Activated B cell treated with CpG ODN at 0.5 μM for 24 hours (primary cell): ENCODE measurements around the gene AKAP13. TPM values are rescaled to one million over a fixed set of nuclear protein-coding genes. Genes with fewer than 3 reads are reported as not detected.

Experiments used
- ATAC-seq: fragments of 200-7000 bp; cut with Tn5 transposase; one replicate; pipeline ENCODE4 v1.10.0; 2021; ENCODE audit warnings: low read depth, mild to moderate bottlenecking, moderate library complexity
- CTCF ChIA-PET: fragments of 350-600 bp; sonication (Branson Sonifier 250); formaldehyde crosslinking; loops from one replicate; lab custom pipeline; 2021; ENCODE audit warnings: antibody characterized with exemption; lab: Charles Lee
- POLR2A ChIA-PET: fragments of 350-600 bp; sonication (Branson Sonifier 250); formaldehyde crosslinking; loops from one replicate; lab custom pipeline; 2021; ENCODE audit warnings: antibody characterized with exemption; lab: Charles Lee
- DNase-seq: peaks from one replicate; pipeline ENCODE4 v3.0.0; 2022
- H3K27ac Mint-ChIP-seq: one replicate; pipeline ENCODE4 v1.8.0; 2020; ENCODE audit warnings: mixed read lengths
- H3K27me3 Mint-ChIP-seq: one replicate; pipeline ENCODE4 v1.8.0; 2021; ENCODE audit warnings: mixed read lengths
- H3K36me3 Mint-ChIP-seq: one replicate; pipeline ENCODE4 v1.8.0; 2021; ENCODE audit warnings: low read depth, mixed read lengths
- H3K4me1 Mint-ChIP-seq: one replicate; pipeline ENCODE4 v1.8.0; 2021; ENCODE audit warnings: mixed read lengths
- H3K4me3 Mint-ChIP-seq: one replicate; pipeline ENCODE4 v1.8.0; 2020; ENCODE audit warnings: mild to moderate bottlenecking, mixed read lengths
- H3K9me3 Mint-ChIP-seq: one replicate; pipeline ENCODE4 v1.8.0; 2020; ENCODE audit warnings: mixed read lengths
- intact Hi-C: fragments of 100-400 bp; cut with micrococcal nuclease; formaldehyde crosslinking; loops from one replicate; pipeline ENCODE4 v1.15.1; 2024
- total RNA-seq: library from RNA; stranded (reverse); gene quantifications from 2 replicates; pipeline ENCODE4 v1.2.3, GENCODE V29; 2022
- TF ChIP-seq, protein P1 (sequence below): fragments of 200-600 bp; IDR thresholded peaks from one replicate; pipeline ENCODE4 v1.8.0; 2022; ENCODE audit warnings: antibody characterized with exemption, mild to moderate bottlenecking

Gene AKAP13
- total RNA-seq, 1 donor from 2014 or later = 290 TPM

DNA sequence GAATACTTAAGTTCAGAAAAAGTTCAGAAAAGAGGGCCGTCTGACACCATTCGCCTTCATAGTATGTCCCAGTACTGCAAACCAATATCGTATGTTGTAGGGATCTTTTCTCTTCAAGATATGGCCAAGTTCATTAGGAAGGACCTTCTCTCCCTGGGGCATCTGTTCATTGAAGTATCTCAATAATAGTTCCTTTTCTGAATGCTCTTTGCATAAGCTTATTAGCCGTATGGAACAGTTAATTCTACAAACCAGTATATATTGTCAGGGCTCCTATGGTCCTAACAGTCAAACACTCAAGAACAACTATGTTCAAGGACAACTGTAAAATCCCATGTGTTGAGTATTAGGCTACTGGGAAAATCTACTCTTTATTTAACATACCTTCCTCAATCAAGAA, 211.2 kb downstream of the AKAP13 start:
- H3K4me3 Mint-ChIP-seq = no peak overlapping the region
- POLR2A ChIA-PET = no interaction called here
- H3K9me3 Mint-ChIP-seq = no peaks in the 10 kb centered on the region
- peaks cover 67% of the 10 kb centered on the region for H3K36me3 Mint-ChIP-seq
- no peak overlapping the region for H3K27ac Mint-ChIP-seq
- TF ChIP-seq, protein P1, sequence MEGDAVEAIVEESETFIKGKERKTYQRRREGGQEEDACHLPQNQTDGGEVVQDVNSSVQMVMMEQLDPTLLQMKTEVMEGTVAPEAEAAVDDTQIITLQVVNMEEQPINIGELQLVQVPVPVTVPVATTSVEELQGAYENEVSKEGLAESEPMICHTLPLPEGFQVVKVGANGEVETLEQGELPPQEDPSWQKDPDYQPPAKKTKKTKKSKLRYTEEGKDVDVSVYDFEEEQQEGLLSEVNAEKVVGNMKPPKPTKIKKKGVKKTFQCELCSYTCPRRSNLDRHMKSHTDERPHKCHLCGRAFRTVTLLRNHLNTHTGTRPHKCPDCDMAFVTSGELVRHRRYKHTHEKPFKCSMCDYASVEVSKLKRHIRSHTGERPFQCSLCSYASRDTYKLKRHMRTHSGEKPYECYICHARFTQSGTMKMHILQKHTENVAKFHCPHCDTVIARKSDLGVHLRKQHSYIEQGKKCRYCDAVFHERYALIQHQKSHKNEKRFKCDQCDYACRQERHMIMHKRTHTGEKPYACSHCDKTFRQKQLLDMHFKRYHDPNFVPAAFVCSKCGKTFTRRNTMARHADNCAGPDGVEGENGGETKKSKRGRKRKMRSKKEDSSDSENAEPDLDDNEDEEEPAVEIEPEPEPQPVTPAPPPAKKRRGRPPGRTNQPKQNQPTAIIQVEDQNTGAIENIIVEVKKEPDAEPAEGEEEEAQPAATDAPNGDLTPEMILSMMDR = no peak
- ATAC-seq (no peak), DNase-seq (no peak)
- peaks cover 9% of the 10 kb centered on the region for H3K4me1 Mint-ChIP-seq
- no peaks in the 10 kb centered on the region for H3K27me3 Mint-ChIP-seq
- intact Hi-C loops = loop anchor here (10.0 kb wide), 1 partner anchor 53 kb away; no protein-coding TSS in a partner anchor
- CTCF ChIA-PET = interaction anchor here (1.2 kb wide), 1 partner anchor 11 kb away, joined by 3 read pairs; no protein-coding TSS in a partner anchor

DNA sequence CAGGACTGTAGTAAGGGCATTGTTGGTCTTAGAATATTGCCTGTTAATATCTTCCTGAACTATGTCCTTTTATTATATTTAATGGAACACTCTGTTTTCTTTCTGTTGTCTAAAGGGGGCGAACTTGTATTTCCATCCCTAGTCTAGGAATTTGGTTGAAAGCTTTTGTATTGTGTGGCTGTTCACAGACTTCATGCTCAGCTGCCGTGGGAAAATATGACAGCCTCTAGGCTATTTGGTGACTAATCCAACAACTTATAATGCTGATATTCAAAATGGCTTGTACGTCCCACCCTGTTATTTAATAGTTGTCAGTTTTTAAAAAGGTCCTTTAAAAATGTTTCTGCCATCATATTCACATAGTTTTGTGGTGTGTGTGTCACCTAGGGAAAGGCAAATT, 211.7 kb downstream of the AKAP13 start:
- intact Hi-C loops = loop anchor here (10.0 kb wide), 1 partner anchor 53 kb away; no protein-coding TSS in a partner anchor

DNA sequence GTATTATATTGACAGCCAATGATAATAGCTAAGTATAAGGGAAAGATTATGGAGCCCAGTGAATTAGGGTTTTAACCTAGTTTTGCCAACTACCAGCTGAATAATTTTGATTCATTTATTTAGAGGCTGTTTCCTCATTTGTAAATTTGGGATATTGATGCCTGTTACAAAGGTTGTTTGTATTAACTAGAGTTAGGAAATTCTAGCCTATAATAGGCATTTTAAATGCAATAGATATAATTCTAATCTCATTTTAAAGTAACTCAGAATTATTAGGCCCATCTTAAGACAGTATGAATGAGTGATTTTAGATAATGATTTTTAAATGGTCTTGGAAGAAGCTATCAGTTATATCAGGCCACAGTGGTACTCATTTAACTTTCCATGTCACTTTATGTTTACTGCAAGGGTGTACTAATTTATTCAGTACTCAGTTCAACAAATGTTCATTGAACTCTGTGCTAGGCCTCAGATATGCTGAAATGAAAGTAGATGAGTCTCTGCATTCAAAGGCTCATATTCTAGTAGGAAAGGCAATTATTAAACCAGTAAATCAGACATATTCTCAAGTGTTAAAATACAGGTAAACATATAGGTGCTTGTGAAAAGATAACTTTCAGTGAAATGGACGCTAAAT, 213.5 kb downstream of the AKAP13 start:
- peaks cover 64% of the 10 kb centered on the region for H3K36me3 Mint-ChIP-seq
- CTCF ChIA-PET = interaction anchor here (0.9 to 1.4 kb wide), 2 partner anchors 13 to 297 kb away, joined by 3 to 4 read pairs; no protein-coding TSS in a partner anchor
- H3K4me1 Mint-ChIP-seq = peaks cover 11% of the 10 kb centered on the region

More for the DNA sequence above, 211.7 kb downstream of the AKAP13 start:
- POLR2A ChIA-PET = no interaction called here
- ATAC-seq = no peak
- H3K4me1 Mint-ChIP-seq = peaks cover 10% of the 10 kb centered on the region
- CTCF ChIA-PET = interaction anchor here (1.2 kb wide), 1 partner anchor 11 kb away, joined by 3 read pairs; no protein-coding TSS in a partner anchor
- peaks cover 64% of the 10 kb centered on the region for H3K36me3 Mint-ChIP-seq
- H3K27me3 Mint-ChIP-seq = no peaks in the 10 kb centered on the region
- no peak overlapping the region for H3K4me3 Mint-ChIP-seq
- TF ChIP-seq, protein P1 = no peak
- DNase-seq = no peak
- H3K27ac Mint-ChIP-seq = no peak overlapping the region
- H3K9me3 Mint-ChIP-seq = no peaks in the 10 kb centered on the region

DNA sequence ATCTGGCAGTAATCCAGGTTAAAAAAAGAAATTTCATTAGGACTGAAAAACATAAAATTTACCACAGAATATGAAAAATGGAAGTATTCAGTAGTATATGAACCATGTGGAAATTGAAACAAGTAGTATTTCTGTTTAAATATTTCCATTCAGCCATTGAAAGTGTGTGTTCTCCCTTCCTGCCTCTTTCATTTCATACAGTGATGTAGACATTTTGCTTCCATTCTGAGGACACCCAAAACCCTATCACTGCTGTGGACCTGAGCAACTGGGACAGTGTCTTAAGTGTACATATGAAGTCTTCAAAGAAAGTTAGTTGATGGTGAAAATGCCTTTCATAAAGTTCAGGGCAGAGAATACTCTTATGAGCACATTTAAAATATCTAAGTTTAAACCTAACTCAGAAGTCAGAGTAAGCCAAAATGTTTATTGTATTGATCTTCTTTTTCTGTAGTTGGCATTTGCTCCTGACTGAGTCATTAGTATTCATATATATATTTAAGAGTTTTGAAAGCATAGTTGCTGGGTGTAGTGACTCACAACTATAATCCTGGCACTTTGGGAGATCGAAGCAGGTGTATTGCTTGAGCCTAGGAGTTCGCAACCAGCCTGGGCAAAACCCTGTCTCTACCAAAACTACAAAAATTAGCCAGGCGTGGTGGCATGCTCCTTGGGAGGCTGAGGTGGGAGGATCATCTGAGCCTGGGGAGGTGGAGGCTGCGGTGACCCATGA, 215.6 kb downstream of the AKAP13 start:
- Mint-ChIP-seq H3K4me3 (no peak overlapping the region), H3K4me1 (peaks cover 11% of the 10 kb centered on the region), H3K36me3 (peaks cover 59% of the 10 kb centered on the region), H3K9me3 (no peaks in the 10 kb centered on the region), H3K27me3 (no peaks in the 10 kb centered on the region), H3K27ac (no peak overlapping the region)
- CTCF ChIA-PET = no interaction called here
- intact Hi-C loops = loop anchor here (10.0 kb wide), 1 partner anchor 49 kb away; no protein-coding TSS in a partner anchor
- DNase-seq (no peak), ATAC-seq (no peak)
- POLR2A ChIA-PET = no interaction called here
- TF ChIP-seq, protein P1 = no peak

More for the DNA sequence above, 213.5 kb downstream of the AKAP13 start:
- ATAC-seq (no peak), DNase-seq (no peak)
- POLR2A ChIA-PET = interaction anchor here (0.7 kb wide), 1 partner anchor 18 kb away, joined by 5 read pairs; no protein-coding TSS in a partner anchor
- Mint-ChIP-seq H3K4me3 (no peak overlapping the region), H3K9me3 (no peaks in the 10 kb centered on the region), H3K27me3 (no peaks in the 10 kb centered on the region), H3K27ac (no peak overlapping the region)
- intact Hi-C loops = loop anchor here (10.0 kb wide), 1 partner anchor 51 kb away; no protein-coding TSS in a partner anchor
- TF ChIP-seq, protein P1 = no peak
